ENCODE data around the gene UTP14C.
"Not testable (repeated sequence)": the region's sequence is repeated elsewhere in the genome, so short reads cannot be mapped to it uniquely, and the experiment has no call there.

UTP14C gene

GRCh38 chr13:52024481-52024880, at the start of gene UTP14C:
Gene UTP14C, plus strand, starts transcription at chr13:52024691. Its CDS starts 4,114 bp downstream, at chr13:52028805.
- DNase-seq (ENCODE audit: low read depth in 2 of 2): no peak

GRCh38 chr13:51976423-51976822, 48.1 kb upstream of the UTP14C start:
- DNase-seq (ENCODE audit: low read depth in 2 of 2): no peak

GRCh38 chr13:51976890-51977289, 47.6 kb upstream of the UTP14C start:
- DNase-seq (ENCODE audit: low read depth in 2 of 2): no peak

GRCh38 chr13:51977625-51978024, 46.9 kb upstream of the UTP14C start:
- no peak for DNase-seq (ENCODE audit: low read depth in 2 of 2)

GRCh38 chr13:51978796-51979556, 45.5 kb upstream of the UTP14C start:
- DNase-seq (ENCODE audit: low read depth in 2 of 2): no peak

GRCh38 chr13:51980908-51981307, 43.6 kb upstream of the UTP14C start:
- no peak for DNase-seq (ENCODE audit: low read depth in 2 of 2)

- peak in 1 of 2 experiments; percentile 2 for DNase-seq (ENCODE audit: low read depth in 2 of 2)
These were observed 43.1 kb upstream of the UTP14C start for GRCh38 chr13:51981355-51981754.

GRCh38 chr13:51983292-51983691, 41.2 kb upstream of the UTP14C start:
- not testable (repeated sequence) for DNase-seq (ENCODE audit: low read depth in 2 of 2)

GRCh38 chr13:51984904-51985303, 39.6 kb upstream of the UTP14C start:
- not testable (repeated sequence) for DNase-seq (ENCODE audit: low read depth in 2 of 2)

- DNase-seq (ENCODE audit: low read depth in 2 of 2): no peak
These were observed 35.4 kb upstream of the UTP14C start for GRCh38 chr13:51988988-51989618.

GRCh38 chr13:51993713-51994112, 30.8 kb upstream of the UTP14C start:
- no peak for DNase-seq (ENCODE audit: low read depth in 2 of 2)

- no peak for DNase-seq (ENCODE audit: low read depth in 2 of 2)
These were observed 28.6 kb upstream of the UTP14C start for GRCh38 chr13:51995677-51996551.

GRCh38 chr13:51996641-51997040, 27.9 kb upstream of the UTP14C start:
- DNase-seq (ENCODE audit: low read depth in 2 of 2): no peak

- no peak for DNase-seq (ENCODE audit: low read depth in 2 of 2)
These were observed 27.3 kb upstream of the UTP14C start for GRCh38 chr13:51997186-51997585.

GRCh38 chr13:51997641-51998330, 26.7 kb upstream of the UTP14C start:
- no peak for DNase-seq (ENCODE audit: low read depth in 2 of 2)

- no peak for DNase-seq (ENCODE audit: low read depth in 2 of 2)
These were observed 25.6 kb upstream of the UTP14C start for GRCh38 chr13:51998723-51999509.

- no peak for DNase-seq (ENCODE audit: low read depth in 2 of 2)
These were observed 25.0 kb upstream of the UTP14C start for GRCh38 chr13:51999510-51999911.

- no peak for DNase-seq (ENCODE audit: low read depth in 2 of 2)
These were observed 24.6 kb upstream of the UTP14C start for GRCh38 chr13:51999921-52000320.

- peak in 1 of 2 experiments; percentile 8 for DNase-seq (ENCODE audit: low read depth in 2 of 2)
These were observed 23.3 kb upstream of the UTP14C start for GRCh38 chr13:52001120-52001731.

GRCh38 chr13:52002361-52002760, 22.1 kb upstream of the UTP14C start:
- DNase-seq (ENCODE audit: low read depth in 2 of 2): no peak

Measured in fibroblast of skin of left quadriceps (primary cell).